Vagina (tissue), 2 donors: ENCODE data around the gene COL25A1. TPM values are rescaled to one million over a fixed set of nuclear protein-coding genes. Genes with fewer than 3 reads are reported as not detected.

Experiments used
- DNase-seq, 2 donors: peaks; one replicate each; pipeline ENCODE4 v3.0.0-alpha.2; 2017; ENCODE audit errors: extremely low spot score in 2 of 2
- H3K27ac ChIP-seq: fragments of 200-600 bp; sonication (generic); one replicate; pipeline ENCODE4 v1.5.1; 2019
- H3K27me3 ChIP-seq: fragments of 200-600 bp; sonication (generic); one replicate; pipeline ENCODE4 v1.5.1; 2019
- H3K36me3 ChIP-seq, 2 donors: fragments of 200-600 bp; sonication (generic); one replicate each; pipeline ENCODE4 v1.5.1; 2017 to 2019
- H3K4me1 ChIP-seq: fragments of 200-600 bp; sonication (generic); one replicate; pipeline ENCODE4 v1.5.1; 2019
- H3K4me3 ChIP-seq, 2 donors: fragments of 200-600 bp; sonication (generic); 1 replicate in 1 of 2; 2 replicates in 1 of 2; pipeline ENCODE4 v1.5.1; 2016 to 2019
- H3K9me3 ChIP-seq: fragments of 200-600 bp; sonication (generic); one replicate; pipeline ENCODE4 v1.5.1; 2019
- CTCF ChIP-seq, 3 experiments: fragments of 450-650 bp in 2 of 3; fragments of 200-600 bp in 1 of 3; sonication (generic) in 1 of 3; IDR thresholded peaks; one replicate each; pipeline ENCODE4 v1.5.1; 2017 to 2019; ENCODE audit warnings: antibody characterized with exemption in 3 of 3, mild to moderate bottlenecking in 2 of 3, moderate library complexity in 2 of 3
- POLR2A ChIP-seq, 2 donors: fragments of 450-650 bp; IDR thresholded peaks; one replicate each; pipeline ENCODE4 v1.6.1; 2017; ENCODE audit warnings: antibody characterized with exemption in 2 of 2, mild to moderate bottlenecking in 2 of 2, moderate library complexity in 2 of 2
- POLR2AphosphoS5 ChIP-seq, 2 donors: sonication (generic); formaldehyde crosslinking; IDR thresholded peaks; one replicate each; pipeline ENCODE4 v1.9.0; 2017; ENCODE audit warnings: antibody characterized with exemption in 2 of 2, mild to moderate bottlenecking in 2 of 2, low read depth in 1 of 2; ENCODE audit not compliant: insufficient read depth in 1 of 2
- intact Hi-C: fragments of 100-400 bp; cut with DNase I; formaldehyde crosslinking; loops from one replicate; pipeline ENCODE4 v1.15.1; 2023
- total RNA-seq: library from RNA; depleted of rRNA; stranded (reverse); fragments of >200 nt; gene quantifications from one replicate; pipeline ENCODE4 v1.2.3, GENCODE V29; 2016

The COL25A1 gene
- total RNA-seq, 1 donor from 2014 or later, result 0.49 TPM

- H3K9me3 ChIP-seq, result no peaks in the 10 kb centered on the region
- TF ChIP-seq POLR2AphosphoS5 (IDR thresholded peaks at IDR 0.05; ENCODE audit: insufficient read depth in 1 of 2, low read depth in 1 of 2) (no peak), POLR2A (IDR thresholded peaks at IDR 0.05) (no peak), CTCF (IDR thresholded peaks at IDR 0.05) (no peak)
- no peaks in the 10 kb centered on the region for H3K4me1 ChIP-seq
- no peak overlapping the region for H3K4me3 ChIP-seq
- no peak overlapping the region for H3K27ac ChIP-seq
- no peaks in the 10 kb centered on the region for H3K36me3 ChIP-seq
- DNase-seq, result no peak
- no peaks in the 10 kb centered on the region for H3K27me3 ChIP-seq
- intact Hi-C loops, result no loop called here
Observed at GRCh38 chr4:108854786-108855185, 447.7 kb downstream of the COL25A1 start.

- no peaks in the 10 kb centered on the region for H3K36me3 ChIP-seq
- no peaks in the 10 kb centered on the region for H3K27me3 ChIP-seq
- H3K4me1 ChIP-seq, result no peaks in the 10 kb centered on the region
- no peak for TF ChIP-seq POLR2AphosphoS5 (IDR thresholded peaks at IDR 0.05; ENCODE audit: insufficient read depth in 1 of 2, low read depth in 1 of 2)
- no peak for TF ChIP-seq CTCF (IDR thresholded peaks at IDR 0.05)
- no peak for TF ChIP-seq POLR2A (IDR thresholded peaks at IDR 0.05)
- H3K27ac ChIP-seq, result no peak overlapping the region
- intact Hi-C loops, result no loop called here
- no peak overlapping the region for H3K4me3 ChIP-seq
- DNase-seq, result no peak
- no peaks in the 10 kb centered on the region for H3K9me3 ChIP-seq
Observed at GRCh38 chr4:108852691-108853090, 449.8 kb downstream of the COL25A1 start.

- Histone ChIP-seq H3K36me3 (no peaks in the 10 kb centered on the region), H3K4me1 (no peaks in the 10 kb centered on the region), H3K27me3 (no peaks in the 10 kb centered on the region), H3K27ac (no peak overlapping the region), H3K9me3 (no peaks in the 10 kb centered on the region), H3K4me3 (no peak overlapping the region)
- DNase-seq, result no peak
- intact Hi-C loops, result no loop called here
- no peak for TF ChIP-seq POLR2A (IDR thresholded peaks at IDR 0.05)
- no peak for TF ChIP-seq POLR2AphosphoS5 (IDR thresholded peaks at IDR 0.05; ENCODE audit: insufficient read depth in 1 of 2, low read depth in 1 of 2)
- no peak for TF ChIP-seq CTCF (IDR thresholded peaks at IDR 0.05)
Observed at GRCh38 chr4:108851366-108851765, 451.1 kb downstream of the COL25A1 start.

GRCh38 chr4:108850219-108850649 lies 452.2 kb downstream of the COL25A1 start:
- Histone ChIP-seq H3K27me3 (no peaks in the 10 kb centered on the region), H3K4me1 (no peaks in the 10 kb centered on the region), H3K36me3 (no peaks in the 10 kb centered on the region), H3K9me3 (no peaks in the 10 kb centered on the region), H3K4me3 (no peak overlapping the region), H3K27ac (no peak overlapping the region)
- DNase-seq, result no peak
- intact Hi-C loops, result no loop called here
- TF ChIP-seq POLR2AphosphoS5 (IDR thresholded peaks at IDR 0.05; ENCODE audit: insufficient read depth in 1 of 2, low read depth in 1 of 2), result no peak
- TF ChIP-seq POLR2A (IDR thresholded peaks at IDR 0.05), result no peak
- no peak for TF ChIP-seq CTCF (IDR thresholded peaks at IDR 0.05)

GRCh38 chr4:108849611-108850168 lies 452.8 kb downstream of the COL25A1 start:
- H3K27me3 ChIP-seq, result no peaks in the 10 kb centered on the region
- no peak for DNase-seq
- TF ChIP-seq POLR2AphosphoS5 (IDR thresholded peaks at IDR 0.05; ENCODE audit: insufficient read depth in 1 of 2, low read depth in 1 of 2) (no peak), CTCF (IDR thresholded peaks at IDR 0.05) (no peak), POLR2A (IDR thresholded peaks at IDR 0.05) (no peak)
- no peaks in the 10 kb centered on the region for H3K9me3 ChIP-seq
- H3K4me1 ChIP-seq, result no peaks in the 10 kb centered on the region
- no peak overlapping the region for H3K4me3 ChIP-seq
- intact Hi-C loops, result no loop called here
- H3K27ac ChIP-seq, result no peak overlapping the region
- no peaks in the 10 kb centered on the region for H3K36me3 ChIP-seq
